ENCODE data around the gene REN.

The REN gene

DNA sequence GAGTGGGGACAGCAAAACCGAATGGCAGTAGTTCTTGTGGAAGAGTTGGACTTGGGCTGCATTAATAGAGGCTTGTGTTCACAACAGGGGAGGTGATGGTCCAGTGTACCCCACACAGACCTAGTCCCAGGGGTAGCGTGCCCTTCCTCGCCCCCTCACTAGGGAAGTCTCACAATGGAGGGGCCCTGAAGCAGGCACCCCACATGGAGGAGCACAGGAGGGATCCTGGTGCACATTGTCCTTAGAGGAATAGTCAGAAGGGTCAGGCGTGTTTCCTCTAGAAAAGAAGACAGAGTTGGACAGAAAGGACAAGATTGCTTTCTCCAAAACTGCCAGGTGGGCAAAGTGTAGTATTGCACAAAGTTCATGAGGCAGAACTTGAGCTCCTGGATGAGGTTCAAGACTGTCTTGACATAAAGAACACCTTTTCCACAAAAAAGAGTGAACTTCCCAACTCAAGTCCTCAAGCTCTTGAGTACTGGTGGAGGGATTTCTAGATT lies 37.6 kb downstream of the REN start:
- Histone ChIP-seq H3K9me2 (replicated peaks; ENCODE audit: low read depth, low read length) (no peaks in the 10 kb centered on the region), H3K4me3 (ENCODE audit: low read length, poor library complexity, severe bottlenecking) (peak overlapping the region; percentile 43), H3K9ac (ENCODE audit: low read depth, low read length, poor library complexity, severe bottlenecking) (peak overlapping the region; percentile 30), H3F3A (ENCODE audit: low read depth) (no peaks in the 10 kb centered on the region), H3K4me1 (ENCODE audit: insufficient read depth, low read length, poor library complexity, severe bottlenecking) (peaks cover 8% of the 10 kb centered on the region), H4K20me1 (ENCODE audit: insufficient read depth, low read length, poor library complexity, severe bottlenecking) (no peaks in the 10 kb centered on the region), H3K4me2 (ENCODE audit: low read depth, low read length, poor library complexity, severe bottlenecking) (peak overlapping the region; percentile 64), H3K9me3 (ENCODE audit: insufficient read depth, low read depth, low read length) (no peaks in the 10 kb centered on the region), H3K36me3 (ENCODE audit: insufficient read depth, low read length) (no peaks in the 10 kb centered on the region), H3K27me3 (ENCODE audit: insufficient read depth, low read length, poor library complexity, severe bottlenecking) (no peaks in the 10 kb centered on the region), H3K79me2 (ENCODE audit: insufficient read depth, low read length) (no peaks in the 10 kb centered on the region), H2AFZ (ENCODE audit: low read length) (peak overlapping the region; percentile 91)
- TF ChIP-seq, protein P1, sequence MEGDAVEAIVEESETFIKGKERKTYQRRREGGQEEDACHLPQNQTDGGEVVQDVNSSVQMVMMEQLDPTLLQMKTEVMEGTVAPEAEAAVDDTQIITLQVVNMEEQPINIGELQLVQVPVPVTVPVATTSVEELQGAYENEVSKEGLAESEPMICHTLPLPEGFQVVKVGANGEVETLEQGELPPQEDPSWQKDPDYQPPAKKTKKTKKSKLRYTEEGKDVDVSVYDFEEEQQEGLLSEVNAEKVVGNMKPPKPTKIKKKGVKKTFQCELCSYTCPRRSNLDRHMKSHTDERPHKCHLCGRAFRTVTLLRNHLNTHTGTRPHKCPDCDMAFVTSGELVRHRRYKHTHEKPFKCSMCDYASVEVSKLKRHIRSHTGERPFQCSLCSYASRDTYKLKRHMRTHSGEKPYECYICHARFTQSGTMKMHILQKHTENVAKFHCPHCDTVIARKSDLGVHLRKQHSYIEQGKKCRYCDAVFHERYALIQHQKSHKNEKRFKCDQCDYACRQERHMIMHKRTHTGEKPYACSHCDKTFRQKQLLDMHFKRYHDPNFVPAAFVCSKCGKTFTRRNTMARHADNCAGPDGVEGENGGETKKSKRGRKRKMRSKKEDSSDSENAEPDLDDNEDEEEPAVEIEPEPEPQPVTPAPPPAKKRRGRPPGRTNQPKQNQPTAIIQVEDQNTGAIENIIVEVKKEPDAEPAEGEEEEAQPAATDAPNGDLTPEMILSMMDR (conservative IDR thresholded peaks at IDR 0.05; ENCODE audit: low read length), result no peak
- no peak for TF ChIP-seq EZH2phosphoT487 (IDR thresholded peaks at IDR 0.05; ENCODE audit: borderline replicate concordance)

- H2AFZ ChIP-seq (ENCODE audit: low read length), result 0 out of 2 replicates have a peak overlapping the region, but pooled peaks have one; percentile 91
These were observed 38.4 kb downstream of the REN start for GRCh38 chr1:204127597-204128242.

GRCh38 chr1:204126956-204127355 lies 39.2 kb downstream of the REN start:
- no peak overlapping the region for H3K4me2 ChIP-seq (ENCODE audit: low read depth, low read length, poor library complexity, severe bottlenecking)
- H3K4me3 ChIP-seq (ENCODE audit: low read length, poor library complexity, severe bottlenecking), result no peak overlapping the region
- no peaks in the 10 kb centered on the region for H4K20me1 ChIP-seq (ENCODE audit: insufficient read depth, low read length, poor library complexity, severe bottlenecking)
- H3K9me3 ChIP-seq (ENCODE audit: insufficient read depth, low read depth, low read length), result no peaks in the 10 kb centered on the region
- no peaks in the 10 kb centered on the region for H3K27me3 ChIP-seq (ENCODE audit: insufficient read depth, low read length, poor library complexity, severe bottlenecking)
- H3K9ac ChIP-seq (ENCODE audit: low read depth, low read length, poor library complexity, severe bottlenecking), result no peak overlapping the region
- H3K79me2 ChIP-seq (ENCODE audit: insufficient read depth, low read length), result no peaks in the 10 kb centered on the region
- H3K4me1 ChIP-seq (ENCODE audit: insufficient read depth, low read length, poor library complexity, severe bottlenecking), result peaks cover 13% of the 10 kb centered on the region
- no peaks in the 10 kb centered on the region for H3K9me2 ChIP-seq (replicated peaks; ENCODE audit: low read depth, low read length)
- H2AFZ ChIP-seq (ENCODE audit: low read length), result no peak overlapping the region
- TF ChIP-seq EZH2phosphoT487 (IDR thresholded peaks at IDR 0.05; ENCODE audit: borderline replicate concordance), result no peak
- TF ChIP-seq, protein P1 (conservative IDR thresholded peaks at IDR 0.05; ENCODE audit: low read length), result no peak
- no peaks in the 10 kb centered on the region for H3K36me3 ChIP-seq (ENCODE audit: insufficient read depth, low read length)
- no peaks in the 10 kb centered on the region for H3F3A ChIP-seq (ENCODE audit: low read depth)

More at GRCh38 chr1:204127597-204128242, 38.4 kb downstream of the REN start:
- Histone ChIP-seq H3K4me2 (ENCODE audit: low read depth, low read length, poor library complexity, severe bottlenecking) (no peak overlapping the region), H3K9ac (ENCODE audit: low read depth, low read length, poor library complexity, severe bottlenecking) (no peak overlapping the region), H3K79me2 (ENCODE audit: insufficient read depth, low read length) (no peaks in the 10 kb centered on the region), H3F3A (ENCODE audit: low read depth) (no peaks in the 10 kb centered on the region), H3K36me3 (ENCODE audit: insufficient read depth, low read length) (no peaks in the 10 kb centered on the region), H3K4me3 (ENCODE audit: low read length, poor library complexity, severe bottlenecking) (no peak overlapping the region), H3K9me2 (replicated peaks; ENCODE audit: low read depth, low read length) (no peaks in the 10 kb centered on the region), H3K27me3 (ENCODE audit: insufficient read depth, low read length, poor library complexity, severe bottlenecking) (no peaks in the 10 kb centered on the region), H3K9me3 (ENCODE audit: insufficient read depth, low read depth, low read length) (no peaks in the 10 kb centered on the region), H4K20me1 (ENCODE audit: insufficient read depth, low read length, poor library complexity, severe bottlenecking) (no peaks in the 10 kb centered on the region), H3K4me1 (ENCODE audit: insufficient read depth, low read length, poor library complexity, severe bottlenecking) (peaks cover 12% of the 10 kb centered on the region)
- TF ChIP-seq, protein P1 (conservative IDR thresholded peaks at IDR 0.05; ENCODE audit: low read length), result peak; percentile 98
- TF ChIP-seq EZH2phosphoT487 (IDR thresholded peaks at IDR 0.05; ENCODE audit: borderline replicate concordance), result no peak

Data from Loucy (cell line).